ENCODE results near the gene FCGR3A.
"Not testable (repeated sequence)": the region's sequence is repeated elsewhere in the genome, so short reads cannot be mapped to it uniquely, and the experiment has no call there.

Gene FCGR3A

GRCh38 chr1:161549652-161550051, at the start of gene FCGR3A:
TSS of gene FCGR3A (minus strand) at chr1:161549818. CDS start at chr1:161549736, 82 bp downstream.
- no peak for DNase-seq

- not testable (repeated sequence) for DNase-seq
These were observed 47.5 kb upstream of the FCGR3A start for GRCh38 chr1:161597077-161597476.

- not testable (repeated sequence) for DNase-seq
These were observed 46.0 kb upstream of the FCGR3A start for GRCh38 chr1:161595583-161595982.

GRCh38 chr1:161595173-161595572, 45.6 kb upstream of the FCGR3A start:
- DNase-seq = not testable (repeated sequence)

GRCh38 chr1:161594269-161594984, 44.8 kb upstream of the FCGR3A start:
- DNase-seq = not testable (repeated sequence)

GRCh38 chr1:161593092-161593755, 43.6 kb upstream of the FCGR3A start:
- not testable (repeated sequence) for DNase-seq

- not testable (repeated sequence) for DNase-seq
These were observed 43.0 kb upstream of the FCGR3A start for GRCh38 chr1:161592586-161592985.

GRCh38 chr1:161589920-161590319, 40.3 kb upstream of the FCGR3A start:
- DNase-seq = not testable (repeated sequence)

GRCh38 chr1:161589365-161589764, 39.7 kb upstream of the FCGR3A start:
- not testable (repeated sequence) for DNase-seq

GRCh38 chr1:161588596-161588995, 39.0 kb upstream of the FCGR3A start:
- DNase-seq = not testable (repeated sequence)

GRCh38 chr1:161582882-161583281, 33.3 kb upstream of the FCGR3A start:
- not testable (repeated sequence) for DNase-seq

GRCh38 chr1:161580879-161581537, 31.4 kb upstream of the FCGR3A start:
- DNase-seq = not testable (repeated sequence)

GRCh38 chr1:161579856-161580507, 30.4 kb upstream of the FCGR3A start:
- DNase-seq = not testable (repeated sequence)

GRCh38 chr1:161576676-161577075, 27.1 kb upstream of the FCGR3A start:
- DNase-seq = not testable (repeated sequence)

GRCh38 chr1:161571703-161572102, 22.1 kb upstream of the FCGR3A start:
- not testable (repeated sequence) for DNase-seq

GRCh38 chr1:161566602-161566960, 17.0 kb upstream of the FCGR3A start:
- not testable (repeated sequence) for DNase-seq

- DNase-seq = not testable (repeated sequence)
These were observed 13.9 kb upstream of the FCGR3A start for GRCh38 chr1:161563522-161563921.

- DNase-seq = not testable (repeated sequence)
These were observed 12.8 kb upstream of the FCGR3A start for GRCh38 chr1:161562441-161562840.

- not testable (repeated sequence) for DNase-seq
These were observed 11.5 kb upstream of the FCGR3A start for GRCh38 chr1:161560960-161561715.

- DNase-seq = not testable (repeated sequence)
These were observed 8.2 kb upstream of the FCGR3A start for GRCh38 chr1:161557506-161558450.

GRCh38 chr1:161556990-161557389, 7.4 kb upstream of the FCGR3A start:
- not testable (repeated sequence) for DNase-seq
